Right atrium auricular region (tissue), 2 donors: Measurements from ENCODE around the gene GMPR. TPM values are rescaled to one million over a fixed set of nuclear protein-coding genes. Genes with fewer than 3 reads are reported as not detected.
A peak's percentile ranks its signal among the peaks of the same experiment; 100 is the strongest.
"Not testable (repeated sequence)": the region's sequence is repeated elsewhere in the genome, so short reads cannot be mapped to it uniquely, and the experiment has no call there.

Experiments
- DNase-seq: peaks from one replicate; pipeline ENCODE4 v3.0.0-alpha.2; 2019; ENCODE audit warnings: low spot score
- H3K27ac ChIP-seq, 2 donors: fragments of 200-600 bp; sonication (generic); 1 replicate in 1 of 2; 2 replicates in 1 of 2; pipeline ENCODE4 v1.5.1; 2016 to 2019
- H3K27me3 ChIP-seq, 2 donors: fragments of 200-600 bp; sonication (generic); one replicate each; pipeline versions ENCODE4 v1.5.1 to v1.6.0; 2017 to 2019
- H3K36me3 ChIP-seq: fragments of 200-600 bp; sonication (generic); one replicate; pipeline ENCODE4 v1.5.1; 2016
- H3K4me1 ChIP-seq, 2 donors: fragments of 200-600 bp; sonication (generic); one replicate each; pipeline versions ENCODE4 v1.5.1 to v1.6.0; 2017 to 2019
- H3K4me3 ChIP-seq, 2 donors: fragments of 200-600 bp; sonication (generic); 1 replicate in 1 of 2; 2 replicates in 1 of 2; pipeline ENCODE4 v1.5.1; 2017 to 2019; ENCODE audit warnings: mild to moderate bottlenecking in 1 of 2, moderate library complexity in 1 of 2
- H3K9me3 ChIP-seq, 2 donors: fragments of 200-600 bp; sonication (generic); one replicate each; pipeline ENCODE4 v1.5.1; 2019
- total RNA-seq, 2 donors: library from RNA; depleted of rRNA; stranded (reverse); fragments of >200 nt; gene quantifications; one replicate each; pipeline ENCODE4 v1.1.0, GENCODE V29; 2016
- TF ChIP-seq, protein P1 (sequence below), 2 donors: fragments of 200-600 bp; sonication (generic); IDR thresholded peaks; one replicate each; pipeline ENCODE4 v1.5.1; 2019; ENCODE audit warnings: antibody characterized with exemption in 2 of 2

GMPR gene
- total RNA-seq, 2 donors from 2014 or later, result 70.1 to 89.5 TPM

GRCh38 chr6:16265351-16266341, 27.3 kb downstream of the GMPR start:
- Histone ChIP-seq H3K4me3 (no peak overlapping the region), H3K9me3 (no peaks in the 10 kb centered on the region), H3K4me1 (peaks cover 0 to 5% of the 10 kb centered on the region in 2 donors), H3K27me3 (no peaks in the 10 kb centered on the region), H3K27ac (no peak overlapping the region), H3K36me3 (no peaks in the 10 kb centered on the region)
- TF ChIP-seq, protein P1, sequence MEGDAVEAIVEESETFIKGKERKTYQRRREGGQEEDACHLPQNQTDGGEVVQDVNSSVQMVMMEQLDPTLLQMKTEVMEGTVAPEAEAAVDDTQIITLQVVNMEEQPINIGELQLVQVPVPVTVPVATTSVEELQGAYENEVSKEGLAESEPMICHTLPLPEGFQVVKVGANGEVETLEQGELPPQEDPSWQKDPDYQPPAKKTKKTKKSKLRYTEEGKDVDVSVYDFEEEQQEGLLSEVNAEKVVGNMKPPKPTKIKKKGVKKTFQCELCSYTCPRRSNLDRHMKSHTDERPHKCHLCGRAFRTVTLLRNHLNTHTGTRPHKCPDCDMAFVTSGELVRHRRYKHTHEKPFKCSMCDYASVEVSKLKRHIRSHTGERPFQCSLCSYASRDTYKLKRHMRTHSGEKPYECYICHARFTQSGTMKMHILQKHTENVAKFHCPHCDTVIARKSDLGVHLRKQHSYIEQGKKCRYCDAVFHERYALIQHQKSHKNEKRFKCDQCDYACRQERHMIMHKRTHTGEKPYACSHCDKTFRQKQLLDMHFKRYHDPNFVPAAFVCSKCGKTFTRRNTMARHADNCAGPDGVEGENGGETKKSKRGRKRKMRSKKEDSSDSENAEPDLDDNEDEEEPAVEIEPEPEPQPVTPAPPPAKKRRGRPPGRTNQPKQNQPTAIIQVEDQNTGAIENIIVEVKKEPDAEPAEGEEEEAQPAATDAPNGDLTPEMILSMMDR (IDR thresholded peaks at IDR 0.05), result no peak
- DNase-seq, result no peak

GRCh38 chr6:16267428-16268263, 29.3 kb downstream of the GMPR start:
- no peak overlapping the region for H3K27ac ChIP-seq
- H3K4me1 ChIP-seq, result peaks cover 0 to 7% of the 10 kb centered on the region in 2 donors
- DNase-seq, result no peak
- TF ChIP-seq, protein P1 (IDR thresholded peaks at IDR 0.05), result no peak
- H3K36me3 ChIP-seq, result no peaks in the 10 kb centered on the region
- no peaks in the 10 kb centered on the region for H3K27me3 ChIP-seq
- H3K9me3 ChIP-seq, result no peaks in the 10 kb centered on the region
- no peak overlapping the region for H3K4me3 ChIP-seq

- H3K27me3 ChIP-seq, H3K9me3 ChIP-seq, DNase-seq, H3K36me3 ChIP-seq, H3K4me3 ChIP-seq: not testable (repeated sequence)
- Histone ChIP-seq H3K4me1 (peaks cover 0 to 17% of the 10 kb centered on the region in 2 donors), H3K27ac (peak overlapping the region; percentile 57 to 63)
Observed at GRCh38 chr6:16269442-16270070, 31.2 kb downstream of the GMPR start.

- Histone ChIP-seq H3K36me3 (no peaks in the 10 kb centered on the region), H3K9me3 (no peaks in the 10 kb centered on the region), H3K4me3 (no peak overlapping the region), H3K27me3 (no peaks in the 10 kb centered on the region), H3K4me1 (peaks cover 0 to 17% of the 10 kb centered on the region in 2 donors), H3K27ac (peak overlapping the region; percentile 57 to 63)
- no peak for DNase-seq
- TF ChIP-seq, protein P1 (IDR thresholded peaks at IDR 0.05), result no peak
Observed at GRCh38 chr6:16270178-16270794, 31.9 kb downstream of the GMPR start.

GRCh38 chr6:16271428-16271827, 33.0 kb downstream of the GMPR start:
- H3K27ac ChIP-seq, result no peak overlapping the region
- DNase-seq, result no peak
- no peaks in the 10 kb centered on the region for H3K9me3 ChIP-seq

More at GRCh38 chr6:16271428-16271827, 33.0 kb downstream of the GMPR start:
- no peaks in the 10 kb centered on the region for H3K36me3 ChIP-seq
- H3K27me3 ChIP-seq, result no peaks in the 10 kb centered on the region
- TF ChIP-seq, protein P1 (IDR thresholded peaks at IDR 0.05), result no peak
- peaks cover 0 to 17% of the 10 kb centered on the region in 2 donors for H3K4me1 ChIP-seq
- H3K4me3 ChIP-seq, result no peak overlapping the region
